ENCODE results near the gene MATN3. TPM values are rescaled to one million over a fixed set of nuclear protein-coding genes. Genes with fewer than 3 reads are reported as not detected.

Gene MATN3
- total and polyA plus RNA-seq, 2 donors (not counting 3 experiments of a cell fraction or from before 2014, with no cell fraction given): 1.8 to 3.4 TPM

- DNase-seq (ENCODE audit: low read depth, low spot score) (peak; percentile 56), FAIRE-seq (no peak)
- H3K9me1 ChIP-seq (replicated peaks; ENCODE audit: control insufficient read depth, extremely low read depth, insufficient read depth, low read length): no peaks in the 10 kb centered on the region
- peak overlapping the region; percentile 39 for H3K27ac ChIP-seq (ENCODE audit: insufficient read depth, low read depth, low read length)
- no peaks in the 10 kb centered on the region for H3K9me3 ChIP-seq (replicated peaks; ENCODE audit: control insufficient read depth, insufficient read depth, low read length)
- no TSS peak for BruUV-seq (replicated peaks)
- ChIA-PET CTCF (interaction anchor here (1.5 to 5.9 kb wide), 6 partner anchors 9 to 80 kb away, joined by 4 to 65 read pairs (median 8); partner anchors contain the start of gene LAPTM4A), POLR2A (interaction anchor here (1.0 to 1.4 kb wide), 3 partner anchors 12 to 21 kb away, joined by 3 read pairs; no protein-coding TSS in a partner anchor)
- dilution Hi-C loops (cut with MboI; ENCODE audit: extremely low pct_ligation_motif_present, low sequenced_read_pairs): no loop called here
- H3K4me2 ChIP-seq (ENCODE audit: insufficient read depth, low read length): peak overlapping the region; percentile 36
- H3K27me3 ChIP-seq (ENCODE audit: control insufficient read depth in 2 of 2, insufficient read depth in 2 of 2, low read length in 2 of 2): no peaks in the 10 kb centered on the region
- no peak for TF ChIP-seq JUN (IDR thresholded peaks at IDR 0.05; ENCODE audit: borderline replicate concordance, insufficient read depth, insufficient read length, low read depth)
- peak; percentile 16 for TF ChIP-seq POLR2AphosphoS5 (IDR thresholded peaks at IDR 0.05; ENCODE audit: insufficient read depth, low read depth, low read length)
- no peak for TF ChIP-seq MYC (IDR thresholded peaks at IDR 0.05; ENCODE audit: low read depth, low read length)
- TF ChIP-seq EZH2 (IDR thresholded peaks at IDR 0.05; ENCODE audit: borderline replicate concordance, low read depth, low read length, severe bottlenecking): no peak
- no peak for TF ChIP-seq GATA2 (IDR thresholded peaks at IDR 0.05; ENCODE audit: insufficient read depth, insufficient read length, low read depth, low read length)
- no peak for TF ChIP-seq CTCF (IDR thresholded peaks at IDR 0.05; ENCODE audit: extremely low read depth in 1 of 2, insufficient read depth in 1 of 2, low read depth in 1 of 2, low read length in 2 of 2)
- TF ChIP-seq MAX (IDR thresholded peaks at IDR 0.05; ENCODE audit: insufficient read depth, insufficient read length): no peak
- no peak for TF ChIP-seq POLR2A (IDR thresholded peaks at IDR 0.05; ENCODE audit: low read depth, low read length)
- TF ChIP-seq FOS (IDR thresholded peaks at IDR 0.05; ENCODE audit: borderline replicate concordance, insufficient read depth, low read length): no peak
- no peak overlapping the region for H3K4me3 ChIP-seq (replicated peaks in 1 of 3; ENCODE audit: insufficient read depth in 1 of 3, low read depth in 1 of 3, low read length in 3 of 3)
- H3K79me2 ChIP-seq (ENCODE audit: control insufficient read depth, insufficient read depth, low read length): peaks cover 25% of the 10 kb centered on the region
- intact Hi-C loops (cut with micrococcal nuclease): no loop called here
- H3K4me1 ChIP-seq (ENCODE audit: control insufficient read depth, extremely low read depth, insufficient read depth, low read length): peaks cover 51% of the 10 kb centered on the region
- H3K9ac ChIP-seq (replicated peaks; ENCODE audit: extremely low read depth, insufficient read depth, low read length): no peak overlapping the region
- H3K36me3 ChIP-seq (ENCODE audit: control insufficient read depth in 2 of 2, extremely low read depth in 1 of 2, insufficient read depth in 2 of 2, low read length in 2 of 2): peaks cover 11 to 12% of the 10 kb centered on the region in 2 experiments
- H2AFZ ChIP-seq (ENCODE audit: low read depth, low read length): no peak overlapping the region
- H4K20me1 ChIP-seq (replicated peaks; ENCODE audit: control insufficient read depth, extremely low read depth, insufficient read depth, low read length): no peaks in the 10 kb centered on the region
Observed at GRCh38 chr2:20035955-20036666, 23.6 kb upstream of the MATN3 start.

Data from endothelial cell of umbilical vein (primary cell).